Neuronal stem cell (in vitro differentiated cells): Measurements from ENCODE around the gene NOA1.
"Not testable (repeated sequence)": the region's sequence is repeated elsewhere in the genome, so short reads cannot be mapped to it uniquely, and the experiment has no call there.

ENCODE experiments used
- DNase-seq: peaks from one replicate; pipeline ENCODE4 v3.0.0-alpha.2; 2013; ENCODE audit warnings: low spot score
- H2AFZ ChIP-seq: one replicate; pipeline ENCODE4 v1.6.1; 2013; ENCODE audit warnings: mild to moderate bottlenecking, low read length, inconsistent platforms
- H2AK5ac ChIP-seq: 2 replicates; pipeline ENCODE4 v1.6.1; 2013; ENCODE audit warnings: low read depth, mild to moderate bottlenecking, inconsistent platforms, low read length, moderate library complexity, mixed read lengths
- H2BK120ac ChIP-seq: 2 replicates; pipeline ENCODE4 v1.6.1; 2013; ENCODE audit warnings: low read depth, mild to moderate bottlenecking, inconsistent platforms, low read length, moderate library complexity, mixed read lengths
- H2BK12ac ChIP-seq: one replicate; pipeline ENCODE4 v1.6.1; 2013; ENCODE audit warnings: low read length, inconsistent platforms
- H2BK15ac ChIP-seq: 2 replicates; pipeline ENCODE4 v1.6.1; 2013; ENCODE audit warnings: mild to moderate bottlenecking, low read length, inconsistent platforms, mixed read lengths
- H2BK5ac ChIP-seq: one replicate; pipeline ENCODE4 v1.6.1; 2013; ENCODE audit warnings: inconsistent platforms, mild to moderate bottlenecking, low read length, moderate library complexity
- H3K14ac ChIP-seq: one replicate; pipeline ENCODE4 v1.6.1; 2013; ENCODE audit warnings: low read length, inconsistent platforms
- H3K18ac ChIP-seq: 2 replicates; pipeline ENCODE4 v1.6.1; 2013; ENCODE audit warnings: low read length, inconsistent platforms
- H3K23ac ChIP-seq: 2 replicates; pipeline ENCODE4 v1.6.1; 2013; ENCODE audit warnings: low read depth, mild to moderate bottlenecking, mixed read lengths, low read length, inconsistent platforms; ENCODE audit not compliant: poor library complexity
- H3K27ac ChIP-seq: replicated peaks from 3 replicates; pipeline ENCODE4 v1.5.1; 2013; ENCODE audit warnings: low read length, inconsistent platforms
- H3K27me3 ChIP-seq, 3 experiments: 2 replicates each; pipeline ENCODE4 v1.6.1; 2013; ENCODE audit warnings: low read length in 3 of 3, mild to moderate bottlenecking in 2 of 3, inconsistent platforms in 1 of 3, low read depth in 1 of 3, mixed read lengths in 1 of 3, moderate library complexity in 1 of 3; ENCODE audit not compliant: control insufficient read depth in 3 of 3, insufficient read depth in 3 of 3
- H3K36me3 ChIP-seq, 2 donors: replicated peaks in 1 of 2; 2 replicates each; pipeline ENCODE4 v1.6.1; 2013; ENCODE audit warnings: low read length in 2 of 2; ENCODE audit not compliant: control insufficient read depth in 2 of 2, insufficient read depth in 2 of 2
- H3K4ac ChIP-seq: 2 replicates; pipeline ENCODE4 v1.6.1; 2013; ENCODE audit warnings: inconsistent platforms, mild to moderate bottlenecking, low read length, moderate library complexity
- H3K4me1 ChIP-seq, 2 donors: 1 replicate in 1 of 2; 2 replicates in 1 of 2; pipeline ENCODE4 v1.6.1; 2013; ENCODE audit warnings: low read length in 2 of 2, low read depth in 1 of 2; ENCODE audit not compliant: control insufficient read depth in 2 of 2, insufficient read depth in 1 of 2
- H3K4me2 ChIP-seq: one replicate; pipeline ENCODE4 v1.6.1; 2013; ENCODE audit warnings: mild to moderate bottlenecking, low read length, inconsistent platforms; ENCODE audit not compliant: insufficient read depth, poor library complexity, severe bottlenecking
- H3K4me3 ChIP-seq, 2 donors: 2 replicates each; pipeline ENCODE4 v1.5.1; 2013; ENCODE audit warnings: low read length in 2 of 2, mild to moderate bottlenecking in 2 of 2, inconsistent platforms in 1 of 2, moderate library complexity in 1 of 2
- H3K79me1 ChIP-seq: one replicate; pipeline ENCODE4 v1.6.1; 2013; ENCODE audit warnings: low read depth, mild to moderate bottlenecking, inconsistent platforms, low read length, moderate library complexity
- H3K9ac ChIP-seq: one replicate; pipeline ENCODE4 v1.6.1; 2013; ENCODE audit warnings: mild to moderate bottlenecking, low read depth, low read length, inconsistent platforms; ENCODE audit not compliant: poor library complexity
- H3K9me3 ChIP-seq, 2 donors: replicated peaks in 1 of 2; 2 replicates each; pipeline versions ENCODE3 to v1.6.1; 2013; ENCODE audit warnings: low read length in 2 of 2, mild to moderate bottlenecking in 2 of 2, inconsistent platforms in 1 of 2, low read depth in 1 of 2, mixed read lengths in 1 of 2, moderate library complexity in 1 of 2; ENCODE audit not compliant: control insufficient read depth in 2 of 2, insufficient read depth in 1 of 2
- H4K8ac ChIP-seq: one replicate; pipeline ENCODE4 v1.6.1; 2013; ENCODE audit warnings: low read depth, mild to moderate bottlenecking, inconsistent platforms, low read length, moderate library complexity
- H4K91ac ChIP-seq: one replicate; pipeline ENCODE4 v1.6.1; 2013; ENCODE audit warnings: low read length, low read depth, mild to moderate bottlenecking, inconsistent platforms; ENCODE audit not compliant: poor library complexity
- WGBS, 2 donors: extraction: QIAGEN DNeasy Blood & Tissue Kit; methylation state at CpG; one replicate each; pipeline ENCODE4 v1.1.7; 2013; ENCODE audit warnings: missing lambda C conversion rate in 2 of 2, mixed read lengths in 1 of 2; ENCODE audit not compliant: insufficient read length in 2 of 2, insufficient replicate concordance in 1 of 2; ENCODE audit errors: extremely low coverage in 2 of 2; 5-methylcytosine and 5-hydroxymethylcytosine counted together

NOA1 gene

DNA sequence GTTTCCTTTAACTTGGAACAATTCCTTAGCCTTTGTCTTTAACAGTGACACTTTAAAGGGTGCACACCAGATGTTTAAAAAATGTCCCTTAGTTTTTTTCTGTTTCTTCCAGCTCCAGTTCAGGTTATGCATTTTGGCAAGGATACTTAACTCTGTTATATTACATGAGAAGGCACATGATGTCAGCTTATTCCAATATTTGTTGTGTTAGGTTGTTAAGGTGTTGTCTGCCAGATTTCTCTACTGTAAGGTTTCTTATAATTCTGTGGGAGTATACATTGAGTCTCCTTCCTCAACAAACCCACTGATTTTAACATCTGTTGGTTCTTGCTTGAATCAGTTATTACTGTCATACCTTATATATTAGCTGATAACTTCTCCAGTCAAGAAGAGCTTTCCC lies 36.4 kb downstream of the NOA1 start:
- no peak overlapping the region for H2BK5ac ChIP-seq
- no peak overlapping the region for H4K91ac ChIP-seq
- H2AK5ac ChIP-seq = no peak overlapping the region
- no peak overlapping the region for H3K18ac ChIP-seq
- H3K79me1 ChIP-seq = no peaks in the 10 kb centered on the region
- H3K4me1 ChIP-seq = no peaks in the 10 kb centered on the region
- H2AFZ ChIP-seq = no peak overlapping the region
- H3K23ac ChIP-seq = no peak overlapping the region
- H3K9me3 ChIP-seq = no peaks in the 10 kb centered on the region
- peaks cover 0 to 32% of the 10 kb centered on the region in 2 donors for H3K36me3 ChIP-seq
- H2BK12ac ChIP-seq = no peak overlapping the region
- no peak overlapping the region for H2BK15ac ChIP-seq
- H3K4me3 ChIP-seq = no peak overlapping the region
- H3K4me2 ChIP-seq = no peak overlapping the region
- no peak overlapping the region for H3K4ac ChIP-seq
- no peak overlapping the region for H3K14ac ChIP-seq
- H3K27ac ChIP-seq = no peak overlapping the region
- no peak overlapping the region for H2BK120ac ChIP-seq
- DNase-seq = no peak
- H3K27me3 ChIP-seq = no peaks in the 10 kb centered on the region
- no peak overlapping the region for H4K8ac ChIP-seq
- H3K9ac ChIP-seq = no peak overlapping the region

GRCh38 chr4:56940403-56940802 lies 37.0 kb downstream of the NOA1 start:
- no peak overlapping the region for H3K23ac ChIP-seq
- no peaks in the 10 kb centered on the region for H3K79me1 ChIP-seq
- no peak overlapping the region for H2BK12ac ChIP-seq
- H2BK120ac ChIP-seq = no peak overlapping the region
- H3K27ac ChIP-seq = no peak overlapping the region
- H3K9ac ChIP-seq = no peak overlapping the region
- no peaks in the 10 kb centered on the region for H3K27me3 ChIP-seq
- no peak overlapping the region for H2BK5ac ChIP-seq
- H4K91ac ChIP-seq = no peak overlapping the region
- H3K14ac ChIP-seq = no peak overlapping the region
- H3K18ac ChIP-seq = no peak overlapping the region
- no peaks in the 10 kb centered on the region for H3K4me1 ChIP-seq
- peaks cover 0 to 35% of the 10 kb centered on the region in 2 donors for H3K36me3 ChIP-seq
- no peak overlapping the region for H2AK5ac ChIP-seq
- H2AFZ ChIP-seq = no peak overlapping the region
- H3K4ac ChIP-seq = no peak overlapping the region
- H3K9me3 ChIP-seq = no peaks in the 10 kb centered on the region
- H2BK15ac ChIP-seq = no peak overlapping the region
- no peak overlapping the region for H4K8ac ChIP-seq
- peak overlapping the region; percentile 11 for H3K4me2 ChIP-seq
- no CpG with 5 or more reads among the region's 12 CpGs for WGBS, 2 donors
- H3K4me3 ChIP-seq = no peak overlapping the region
- DNase-seq = no peak

GRCh38 chr4:56939826-56940225 lies 37.6 kb downstream of the NOA1 start:
- peaks cover 0 to 41% of the 10 kb centered on the region in 2 donors for H3K36me3 ChIP-seq
- WGBS, 2 donors = no CpG with 5 or more reads among the region's 14 CpGs
- H2AK5ac ChIP-seq = not testable (repeated sequence)

GRCh38 chr4:56937262-56937661 lies 40.1 kb downstream of the NOA1 start:
- no peak overlapping the region for H3K4me3 ChIP-seq
- H3K9ac ChIP-seq = no peak overlapping the region
- H3K79me1 ChIP-seq = no peaks in the 10 kb centered on the region
- H2BK15ac ChIP-seq = no peak overlapping the region
- H3K14ac ChIP-seq = no peak overlapping the region
- WGBS, 2 donors = no CpG with 5 or more reads among the region's 6 CpGs
- H3K4me1 ChIP-seq = no peaks in the 10 kb centered on the region
- H3K36me3 ChIP-seq = peaks cover 0 to 67% of the 10 kb centered on the region in 2 donors
- no peak overlapping the region for H2BK120ac ChIP-seq
- H3K9me3 ChIP-seq = no peaks in the 10 kb centered on the region
- no peak overlapping the region for H4K91ac ChIP-seq
- no peak overlapping the region for H3K4me2 ChIP-seq
- H2AFZ ChIP-seq = no peak overlapping the region
- no peak overlapping the region for H3K4ac ChIP-seq
- no peak for DNase-seq
- no peak overlapping the region for H3K27ac ChIP-seq
- no peak overlapping the region for H4K8ac ChIP-seq
- H3K18ac ChIP-seq = no peak overlapping the region
- no peak overlapping the region for H3K23ac ChIP-seq
- H2BK5ac ChIP-seq = no peak overlapping the region
- H3K27me3 ChIP-seq = no peaks in the 10 kb centered on the region
- no peak overlapping the region for H2BK12ac ChIP-seq
- H2AK5ac ChIP-seq = no peak overlapping the region

More at GRCh38 chr4:56939826-56940225, 37.6 kb downstream of the NOA1 start:
- not testable (repeated sequence) for H4K8ac ChIP-seq, H3K23ac ChIP-seq, DNase-seq, H3K9me3 ChIP-seq, H3K9ac ChIP-seq, H3K18ac ChIP-seq, H2BK15ac ChIP-seq, H3K14ac ChIP-seq, H3K27ac ChIP-seq, H4K91ac ChIP-seq, H2BK12ac ChIP-seq, H3K4ac ChIP-seq, H3K79me1 ChIP-seq, H3K4me3 ChIP-seq, H2BK5ac ChIP-seq, H3K4me1 ChIP-seq, H3K4me2 ChIP-seq, H2AFZ ChIP-seq, H3K27me3 ChIP-seq, H2BK120ac ChIP-seq
